PC-9 (cell line): Measurements from ENCODE around the gene STX8.

Experiments used
- CTCF ChIP-seq: fragments of 200-600 bp; sonication (generic); conservative IDR thresholded peaks from 2 replicates; pipeline ENCODE4 v1.6.1; 2017; ENCODE audit warnings: mixed run types, antibody characterized with exemption, mild to moderate bottlenecking, moderate library complexity
- EZH2 ChIP-seq: fragments of 200-600 bp; sonication (generic); IDR thresholded peaks from 2 replicates; pipeline ENCODE4 v1.8.0; 2017; ENCODE audit warnings: antibody characterized with exemption, low read depth

GRCh38 chr17:9237053-9237410, 338.6 kb downstream of the STX8 start:
- TF ChIP-seq CTCF (no peak), EZH2 (no peak)
